CD4-positive, alpha-beta T cell treated with Interleukin-17A for 4 hours (primary cell): ENCODE results near the gene EGFLAM.

ENCODE experiments used
- DNase-seq: peaks from one replicate; pipeline ENCODE4 v3.0.0-alpha.2; 2020; ENCODE audit warnings: mixed read lengths

Gene EGFLAM

DNA sequence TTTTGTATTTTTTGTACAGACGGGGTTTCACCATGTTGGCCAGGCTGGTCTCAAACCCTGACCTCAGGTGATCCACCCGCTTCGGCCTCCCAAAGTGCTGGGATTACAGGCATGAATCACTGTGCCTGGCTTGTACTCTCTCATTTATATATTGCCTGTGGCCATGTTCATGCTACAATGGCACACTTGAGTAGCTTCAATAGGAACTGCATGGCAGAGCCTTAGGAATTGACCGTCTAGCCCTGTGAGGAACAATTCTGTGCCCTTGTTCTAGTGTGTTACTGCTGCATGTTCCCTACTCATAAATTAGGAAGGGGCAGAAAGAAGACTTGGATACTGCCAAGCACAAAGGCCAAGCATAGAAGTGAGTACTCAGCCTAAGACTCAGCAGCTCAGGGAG, 193.8 kb downstream of the EGFLAM start:
- no peak for DNase-seq

DNA sequence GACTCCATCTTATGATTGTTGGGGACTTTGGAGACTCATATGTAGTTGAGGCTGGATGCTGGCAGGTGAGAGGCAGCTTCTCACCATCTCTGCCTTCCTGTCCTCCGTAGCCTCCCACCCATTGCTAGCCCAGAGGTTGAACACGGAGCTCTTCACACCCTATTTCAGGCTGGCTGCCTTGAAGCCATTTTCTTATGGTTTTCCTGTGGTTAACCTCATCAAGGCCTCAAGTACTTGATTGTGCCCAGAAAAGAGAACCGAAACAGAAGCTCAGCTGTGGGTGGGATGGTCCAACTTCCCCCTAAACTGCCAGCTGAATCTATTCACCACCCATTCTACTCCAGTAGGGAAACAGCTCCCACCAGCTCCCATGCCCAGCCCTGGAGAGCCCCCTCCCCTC, 195.1 kb downstream of the EGFLAM start:
- DNase-seq = peak; percentile 42

DNA sequence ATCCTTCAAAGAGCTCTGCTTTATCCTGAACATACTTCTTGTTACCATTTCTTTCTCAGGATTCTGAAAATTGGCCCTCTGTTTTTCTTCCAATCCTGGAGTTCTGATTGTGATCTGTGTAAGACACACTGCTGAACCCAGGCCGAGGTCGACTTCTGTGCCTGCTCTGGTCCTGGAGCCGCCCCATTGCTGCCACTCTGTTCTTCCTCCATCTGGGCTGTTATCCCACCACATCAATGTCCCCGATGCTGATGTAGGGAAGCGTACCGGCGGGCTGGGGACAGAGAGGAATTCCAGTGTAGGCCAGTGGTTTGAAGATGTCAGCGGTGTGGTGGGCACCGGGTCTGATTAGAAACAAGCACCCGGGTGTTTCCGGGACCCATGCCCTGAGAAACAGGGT, 195.6 kb downstream of the EGFLAM start:
- no peak for DNase-seq

DNA sequence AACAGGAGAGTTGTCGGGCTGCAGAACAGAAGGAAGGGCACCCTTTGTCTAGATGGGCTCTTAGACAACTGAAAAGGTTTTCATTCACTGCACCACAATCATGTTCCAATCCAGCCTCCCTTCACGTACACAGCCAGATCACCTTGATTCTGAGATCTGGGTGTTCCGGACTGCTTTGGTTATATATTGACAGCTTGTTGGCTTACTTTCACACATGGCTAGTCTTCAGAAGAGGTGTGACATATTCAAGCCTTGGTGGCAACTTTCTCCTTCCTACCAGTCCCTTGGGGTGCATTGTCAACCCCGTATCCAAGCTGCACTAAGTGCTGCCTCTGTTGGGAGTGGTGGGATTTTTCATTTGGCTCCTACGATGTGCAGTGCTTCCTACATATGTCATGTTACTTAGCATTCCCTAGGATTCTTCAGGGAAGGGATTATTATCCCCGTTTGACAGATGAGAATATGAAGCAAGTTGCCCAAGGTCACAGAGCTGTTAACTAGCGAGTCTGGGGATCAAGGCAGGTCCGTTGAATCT, 197.5 kb downstream of the EGFLAM start:
- no peak for DNase-seq

DNA sequence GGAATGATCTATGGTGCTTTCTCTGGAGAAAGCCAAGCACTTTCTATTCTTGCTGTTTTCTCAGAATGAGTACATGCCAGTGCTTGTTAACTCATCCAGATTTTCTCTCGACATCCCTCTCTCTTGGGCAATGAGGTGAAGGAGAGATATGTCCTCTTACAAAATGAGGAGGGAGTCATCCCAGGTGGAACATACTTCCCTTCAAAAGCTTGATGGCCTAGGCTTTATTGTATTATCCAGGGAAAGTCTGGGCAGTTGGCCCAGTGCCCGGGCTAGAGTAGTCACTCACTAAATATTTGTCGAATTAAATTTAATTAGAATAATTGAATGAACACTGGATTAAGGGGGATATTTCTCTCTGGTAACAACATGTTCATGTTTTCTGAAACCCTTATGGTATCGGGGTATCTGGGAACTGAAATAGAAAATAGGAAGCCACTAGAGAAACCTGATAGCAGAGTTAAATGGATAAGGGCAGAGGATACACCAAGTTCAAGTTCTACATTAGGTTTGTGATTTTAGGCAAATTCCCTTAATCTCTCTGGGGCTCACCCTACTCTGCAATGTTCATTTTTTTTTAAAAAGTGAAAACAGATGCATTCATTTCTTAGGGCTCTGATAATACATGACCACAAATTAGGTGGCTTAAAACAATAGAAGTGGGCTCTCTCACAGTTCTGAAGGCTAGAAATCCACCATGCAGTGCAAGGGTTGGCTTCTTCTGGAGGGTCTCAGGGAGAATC, 198.5 kb downstream of the EGFLAM start:
- DNase-seq = no peak

DNA sequence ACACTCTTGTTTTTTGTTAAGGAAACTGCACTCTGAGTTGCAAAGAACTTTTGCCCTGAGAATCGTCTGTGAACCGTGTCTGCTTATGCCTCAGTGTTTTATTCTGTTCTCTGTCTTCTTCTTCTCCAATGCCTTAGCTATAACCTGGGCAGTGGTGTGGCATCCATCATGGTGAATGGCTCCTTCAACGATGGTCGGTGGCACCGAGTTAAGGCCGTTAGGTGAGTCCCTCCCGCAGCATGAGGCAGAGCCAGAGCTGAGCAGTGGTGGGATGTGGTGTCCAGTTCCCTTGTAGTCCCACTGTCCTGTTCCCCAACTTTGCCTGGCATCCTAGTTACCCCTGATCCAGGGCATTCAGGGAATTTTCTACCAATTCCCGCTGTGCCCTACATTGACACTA, 199.8 kb downstream of the EGFLAM start:
- no peak for DNase-seq

DNA sequence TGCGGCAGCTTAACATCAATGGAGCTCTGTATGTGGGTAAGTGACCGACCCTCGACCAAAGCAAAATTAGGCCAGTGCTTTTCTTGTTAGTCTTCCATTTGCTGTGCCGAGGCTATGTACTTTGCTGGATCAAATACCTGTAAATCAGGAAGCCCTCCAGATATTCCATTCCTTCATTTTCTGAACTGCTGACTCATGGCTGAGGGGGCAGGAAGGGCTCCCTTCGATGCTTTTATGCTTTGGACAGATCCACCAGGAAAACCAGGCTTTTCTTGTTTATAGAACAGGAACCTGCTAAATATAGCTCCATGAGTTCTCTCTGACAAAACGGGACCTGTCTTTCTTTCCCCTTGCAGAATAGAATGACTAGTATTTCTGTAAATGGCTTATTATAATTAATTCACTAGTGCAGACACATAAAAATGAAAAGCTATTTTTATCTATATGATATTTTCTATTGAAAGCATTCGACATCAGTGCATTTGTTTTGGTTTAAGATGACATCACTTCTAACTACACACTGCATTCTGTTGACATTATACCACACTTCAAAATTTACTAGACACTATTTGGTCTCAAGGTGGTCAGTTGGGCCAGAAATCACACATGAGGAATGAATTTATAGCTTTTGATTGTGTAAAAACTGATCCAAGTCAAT, 204.7 kb downstream of the EGFLAM start:
- no peak for DNase-seq

DNA sequence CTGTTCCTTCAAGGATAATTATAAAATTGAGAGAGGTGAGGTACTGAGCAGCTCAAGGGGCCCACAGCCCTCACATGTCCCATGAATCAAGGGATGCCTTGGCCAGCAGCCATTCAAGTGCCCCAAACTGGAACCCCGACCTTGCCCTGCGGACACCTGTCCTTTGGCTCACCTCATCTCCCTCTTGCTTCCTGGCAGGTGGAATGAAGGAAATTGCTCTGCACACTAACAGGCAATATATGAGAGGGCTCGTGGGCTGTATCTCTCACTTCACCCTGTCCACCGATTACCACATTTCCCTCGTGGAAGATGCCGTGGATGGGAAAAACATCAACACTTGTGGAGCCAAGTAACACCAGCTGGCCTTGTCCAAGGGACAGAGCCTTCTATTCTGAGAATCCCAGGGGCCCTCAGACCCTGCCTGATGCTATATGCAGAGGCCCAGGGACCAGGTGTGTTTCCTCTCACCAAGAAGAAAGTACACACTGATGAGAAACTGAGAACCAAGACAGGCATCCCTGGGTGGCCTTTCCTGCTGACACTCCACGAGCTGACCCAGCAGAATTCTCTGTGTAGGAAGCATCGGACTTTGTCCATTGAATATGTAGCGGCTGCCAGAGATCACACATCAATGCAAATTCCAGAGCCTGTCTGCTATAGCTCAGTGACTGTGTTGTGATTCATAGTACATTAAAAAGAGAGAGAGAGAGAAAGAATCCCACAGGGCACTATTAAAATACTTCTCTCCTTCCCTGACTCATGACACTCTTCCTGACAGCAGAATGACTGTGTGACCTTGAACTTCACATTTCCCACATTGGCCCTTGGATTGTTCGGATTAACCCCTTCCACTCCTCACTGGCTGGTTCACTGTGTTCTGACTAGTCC, 205.5 kb downstream of the EGFLAM start:
- no peak for DNase-seq

DNA sequence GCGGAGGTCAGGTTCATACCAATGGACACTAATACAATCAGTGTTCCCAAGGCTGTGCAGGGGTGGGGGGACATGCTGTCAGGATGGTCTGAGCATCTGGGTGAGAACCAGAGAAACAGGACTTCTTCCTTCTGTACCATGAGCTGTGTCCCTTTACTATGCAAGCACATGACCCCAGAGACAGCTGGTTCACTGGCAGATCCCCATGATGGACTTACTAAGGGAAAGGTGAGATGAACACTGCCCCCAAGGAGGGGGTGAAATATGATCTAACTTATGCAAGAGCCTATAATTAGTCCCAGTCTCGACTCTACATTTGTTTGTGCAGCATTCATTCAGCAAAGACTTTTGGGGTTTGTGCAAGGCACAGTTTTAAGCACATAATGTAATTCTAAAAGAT, 206.7 kb downstream of the EGFLAM start:
- no peak for DNase-seq

DNA sequence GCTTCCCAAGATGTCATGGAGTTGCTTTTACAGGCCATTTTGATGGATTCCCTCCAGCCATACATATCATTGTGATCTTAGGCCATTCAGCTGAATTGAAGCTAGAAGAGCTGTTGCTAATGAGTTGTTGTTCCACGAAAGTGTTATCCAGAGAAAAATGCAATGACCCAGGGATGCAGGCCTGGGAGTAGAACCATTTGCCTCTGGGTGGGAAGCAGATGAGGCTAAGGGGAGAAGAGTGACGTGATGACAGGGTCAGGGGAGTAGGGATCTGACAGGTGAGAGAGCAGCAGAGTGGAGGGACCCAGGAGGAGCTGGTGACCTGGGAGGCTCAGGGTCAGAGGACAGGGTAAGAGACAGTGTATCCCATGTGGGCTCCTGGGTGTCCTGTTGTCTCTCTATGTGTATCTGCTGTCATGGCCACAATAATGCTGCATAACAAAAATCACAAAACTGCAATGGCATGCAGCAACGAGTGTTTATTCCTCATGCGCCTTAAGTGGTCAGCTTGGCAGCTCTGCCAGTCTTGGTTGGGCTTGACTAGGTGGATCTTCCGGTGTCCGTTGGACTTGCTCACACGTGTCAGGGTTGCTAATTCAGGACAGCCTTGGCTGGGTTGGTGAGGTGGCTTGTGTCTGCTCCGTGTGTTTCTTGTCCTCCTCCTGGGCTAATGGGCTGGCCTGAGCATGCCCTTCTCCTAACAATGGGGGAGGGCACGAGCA, 207.5 kb downstream of the EGFLAM start:
- DNase-seq = no peak

DNA sequence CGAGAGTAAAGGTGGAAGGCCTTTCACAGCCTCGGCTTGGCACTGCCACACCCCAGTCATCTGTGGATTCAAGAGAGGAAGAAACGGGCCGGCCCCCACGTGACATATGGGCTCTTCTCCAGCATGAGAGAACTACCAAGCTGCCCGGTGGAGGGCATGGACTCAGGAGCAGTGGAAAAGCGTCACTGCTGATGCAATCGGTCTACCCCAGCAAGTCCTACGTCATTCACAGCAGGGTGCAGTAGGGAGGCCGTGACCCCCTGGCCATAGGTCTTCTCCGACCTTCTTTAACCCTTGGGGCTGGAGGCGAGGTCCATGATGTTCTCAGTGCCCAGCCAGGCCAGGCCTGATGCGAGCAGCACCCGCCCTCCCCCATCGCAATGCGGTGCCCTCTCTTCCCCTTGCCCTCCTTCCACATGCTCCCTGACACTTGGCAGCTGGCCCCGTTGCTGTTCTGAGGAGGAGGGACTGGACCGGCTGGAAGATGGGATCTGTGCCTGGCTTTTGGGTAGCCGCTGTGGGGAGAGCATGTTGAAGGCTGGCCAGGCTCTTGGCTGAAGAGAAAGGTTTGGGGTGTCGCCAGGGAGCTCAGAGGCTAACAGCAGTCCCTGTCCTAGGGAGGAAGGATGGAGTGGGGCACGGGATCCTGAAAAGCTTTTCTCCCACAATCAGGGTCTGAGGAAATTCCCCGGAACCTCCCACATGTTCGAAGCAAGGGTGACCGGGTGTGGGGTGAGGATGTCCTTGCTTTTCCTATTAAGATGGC, 208.2 kb downstream of the EGFLAM start:
- DNase-seq = no peak

DNA sequence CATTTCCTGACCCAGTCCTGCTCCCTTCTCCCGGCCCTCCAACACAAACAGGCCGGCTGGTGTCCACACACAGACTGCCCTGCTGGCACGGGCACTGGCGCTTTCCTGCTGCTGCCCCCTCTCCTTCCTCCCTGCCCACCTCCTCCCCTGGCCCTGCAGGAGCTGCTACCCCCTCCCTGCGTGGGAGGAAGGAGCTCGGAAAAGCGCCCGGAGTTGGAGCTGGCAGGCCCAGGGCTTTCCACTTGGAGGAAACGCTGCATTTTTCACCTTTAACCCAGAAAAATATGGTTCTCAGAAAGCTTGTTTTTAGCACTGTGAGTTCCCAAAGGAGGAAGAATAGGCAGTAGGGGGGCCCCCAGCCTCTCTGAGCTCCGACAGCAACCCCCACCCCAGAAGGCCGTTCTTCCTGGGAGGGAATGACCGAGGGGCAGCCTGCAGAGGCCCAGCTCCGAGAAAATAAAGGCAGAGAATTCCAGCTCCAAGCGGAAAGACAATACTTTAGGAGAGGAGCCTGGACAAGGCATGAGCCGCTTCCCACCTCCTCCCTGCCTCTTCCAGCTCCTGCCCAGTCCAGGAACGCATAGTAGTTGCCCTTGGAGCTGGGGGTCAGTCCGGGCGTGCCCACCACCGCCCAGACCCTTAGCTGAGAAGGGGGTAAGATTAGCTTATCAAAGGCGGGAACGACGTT, 209.1 kb downstream of the EGFLAM start:
- no peak for DNase-seq

DNA sequence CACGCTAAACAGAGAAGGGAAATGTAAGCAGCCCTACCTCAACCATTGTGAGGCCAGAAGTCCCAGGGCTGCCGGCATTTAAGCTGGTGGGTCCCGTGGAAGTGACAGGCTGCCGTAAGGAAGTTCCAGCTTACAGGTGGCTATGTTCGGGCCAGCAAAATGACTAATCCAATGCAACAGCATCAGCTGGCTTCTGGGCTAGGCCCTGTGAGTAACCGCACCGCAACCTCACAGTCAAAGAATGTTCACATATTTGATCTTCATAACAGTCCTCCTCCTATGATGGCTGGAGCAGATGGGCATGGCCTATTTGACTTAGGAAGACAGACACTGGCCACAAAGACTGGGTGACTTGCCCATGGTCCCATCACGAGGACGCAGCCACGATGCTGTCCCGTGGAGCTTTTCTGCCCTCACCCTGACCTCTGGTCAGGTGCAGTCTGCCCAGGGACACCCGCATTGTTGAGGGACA, 209.9 kb downstream of the EGFLAM start:
- no peak for DNase-seq

DNA sequence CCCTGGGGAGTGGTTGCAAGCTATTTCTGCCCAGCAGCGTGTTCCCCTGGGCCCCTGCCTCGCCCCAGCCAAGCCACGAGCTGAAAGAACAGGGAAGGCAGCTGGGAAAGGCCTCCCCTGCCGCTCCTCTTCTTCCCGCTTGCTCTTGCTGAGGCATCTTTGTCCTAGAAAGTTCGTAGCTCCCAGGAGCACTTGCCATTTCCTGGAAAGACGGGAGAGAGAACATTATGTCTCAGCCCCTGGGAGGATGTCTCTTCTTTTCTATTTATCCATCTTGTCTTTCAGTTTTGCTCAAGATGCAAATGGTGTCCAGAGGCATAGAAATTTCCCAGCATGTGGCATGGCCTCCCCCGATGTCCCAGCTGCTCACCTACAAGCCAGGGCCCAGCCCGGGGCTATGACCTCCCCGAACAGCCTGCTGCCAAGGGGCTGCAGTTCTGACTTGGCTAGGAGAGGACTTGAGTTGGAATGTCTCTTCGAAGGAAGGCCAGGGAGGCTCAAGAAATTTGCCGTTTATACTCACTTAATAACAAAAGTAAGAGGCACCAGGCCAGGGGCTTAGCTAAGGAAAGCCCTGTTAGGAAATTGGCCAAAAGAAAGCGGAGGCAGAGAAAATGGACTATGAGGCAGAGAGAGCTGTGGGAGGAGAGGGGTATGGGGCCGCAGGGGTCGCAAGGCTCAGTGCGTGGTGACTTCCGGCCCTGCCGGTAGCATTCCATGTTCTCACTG, 210.8 kb downstream of the EGFLAM start:
- DNase-seq = no peak

DNA sequence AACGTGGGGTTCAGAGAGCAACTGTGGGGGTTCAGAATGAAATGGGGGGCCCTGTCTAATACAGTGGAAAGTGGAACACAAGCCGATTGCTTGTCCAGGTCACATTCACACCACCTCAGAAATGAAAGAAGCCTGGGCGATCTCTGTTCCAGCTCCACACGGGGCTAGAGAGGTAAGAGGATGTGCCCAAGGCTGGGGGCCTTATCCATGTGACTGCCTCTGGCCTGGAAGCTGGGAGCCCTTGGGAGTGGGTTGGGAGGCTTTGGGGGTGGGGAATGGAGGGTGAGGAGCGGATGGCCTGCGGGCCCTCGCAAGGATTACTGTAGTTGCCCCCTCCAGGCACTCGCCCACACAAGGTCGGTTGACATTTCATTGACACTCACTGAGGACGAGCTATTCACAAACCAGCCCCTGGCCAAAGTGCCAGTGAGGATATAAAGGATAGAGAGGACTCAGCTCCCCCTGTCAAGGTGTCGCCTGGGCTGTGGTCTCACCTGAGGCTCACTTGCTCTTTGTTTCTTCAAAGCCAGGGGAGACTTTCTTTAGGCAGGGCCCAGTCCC, 211.4 kb downstream of the EGFLAM start:
- no peak for DNase-seq

DNA sequence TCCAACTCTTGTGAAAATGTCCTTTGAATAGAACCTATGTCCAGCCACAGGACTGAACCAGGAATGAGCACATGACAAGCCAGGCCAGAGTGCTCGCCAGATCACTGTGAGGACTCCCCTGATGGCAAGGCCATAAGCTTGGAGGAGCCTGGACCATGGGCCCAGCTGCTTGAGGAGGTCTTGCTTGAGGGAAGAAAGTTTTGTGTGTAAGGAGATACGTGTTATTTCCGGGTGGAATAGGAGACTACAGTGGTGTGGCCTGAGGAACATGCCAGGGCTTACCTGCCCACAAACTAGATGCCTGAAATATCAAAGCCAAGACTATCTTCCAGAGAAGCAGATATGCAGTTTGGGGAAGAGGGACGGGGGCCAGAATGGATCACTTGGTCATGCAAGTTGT, 213.3 kb downstream of the EGFLAM start:
- no peak for DNase-seq

DNA sequence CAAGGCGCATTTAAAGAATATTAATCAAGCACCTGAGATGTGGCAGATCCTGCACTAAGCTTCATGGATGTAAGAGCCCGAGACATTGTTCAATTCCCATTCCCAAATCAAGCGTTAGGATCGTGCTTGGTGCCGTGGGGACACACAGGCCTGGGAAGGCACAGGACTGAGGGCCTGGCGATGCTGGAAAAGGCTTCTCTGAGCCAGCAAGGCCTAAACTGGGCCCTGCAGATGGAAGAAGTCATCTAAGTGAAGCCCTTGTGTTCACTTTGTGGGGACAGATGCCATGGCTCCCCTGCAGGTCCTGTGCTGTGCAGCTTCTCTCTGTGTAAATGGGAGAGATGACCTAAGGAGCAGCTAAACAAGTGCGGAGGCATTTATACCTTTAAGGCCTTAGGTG, 214.2 kb downstream of the EGFLAM start:
- no peak for DNase-seq

DNA sequence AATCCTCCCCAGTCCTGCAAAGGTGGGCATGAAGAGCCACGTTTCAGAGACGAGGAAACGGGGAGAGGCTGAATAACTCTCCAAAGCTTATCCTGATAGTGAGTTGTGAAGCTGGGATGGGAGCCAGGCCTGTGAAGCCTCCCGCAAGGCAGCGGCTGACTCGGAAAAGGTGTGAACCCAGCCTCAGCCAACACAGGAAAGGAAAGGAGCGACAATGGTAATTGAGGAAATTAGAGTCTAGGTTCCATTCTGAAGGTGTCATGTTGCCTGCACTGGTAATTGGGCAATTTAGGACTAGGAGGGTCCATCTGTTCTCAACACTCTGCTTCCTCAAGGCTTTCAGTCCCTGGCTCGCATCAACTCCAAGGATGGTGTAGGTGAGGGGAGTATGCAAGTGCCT, 214.6 kb downstream of the EGFLAM start:
- no peak for DNase-seq

DNA sequence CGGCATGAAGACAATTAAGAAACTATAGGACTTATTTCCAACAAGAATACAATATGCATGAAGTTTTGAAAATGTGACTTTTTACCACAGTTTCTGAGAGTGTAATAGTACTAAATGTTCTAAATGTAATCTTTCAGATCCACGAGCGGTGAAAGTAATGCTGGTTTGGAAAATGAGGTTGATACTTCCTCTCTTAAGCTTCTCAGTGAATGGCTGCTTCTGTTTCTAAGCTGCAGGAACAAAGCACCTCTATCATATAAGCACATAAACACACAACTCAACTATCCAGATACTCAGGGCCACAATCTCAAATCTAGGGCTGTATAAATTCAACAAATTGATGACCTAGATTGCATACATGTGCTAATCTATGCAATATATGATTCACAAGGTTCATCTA, 219.8 kb downstream of the EGFLAM start:
- no peak for DNase-seq

DNA sequence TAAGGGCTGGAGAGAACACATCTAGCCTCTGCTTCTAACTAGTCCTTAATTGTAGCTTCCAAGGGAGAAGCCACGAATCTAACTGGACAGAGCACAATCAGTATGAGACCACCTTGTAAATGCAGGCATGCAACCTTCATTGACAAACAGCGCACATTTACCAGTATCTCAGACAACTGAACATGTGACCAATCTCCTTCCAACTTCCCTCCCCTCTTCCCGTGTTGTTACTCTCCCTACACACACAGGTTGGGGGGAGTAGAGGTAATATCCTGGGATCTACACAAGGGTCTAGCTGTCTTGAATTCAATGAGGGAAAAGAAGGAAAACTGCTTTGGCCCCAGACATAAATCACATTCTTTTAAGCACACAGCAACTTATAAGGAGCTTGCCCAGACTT, 220.5 kb downstream of the EGFLAM start:
- DNase-seq = no peak
